Measurements from ENCODE around the gene RFT1.

- TF ChIP-seq TOX (CRISPR knock-in tag; IDR thresholded peaks at IDR 0.05; ENCODE audit: borderline replicate concordance) (no peak), ZFP3 (CRISPR knock-in tag; IDR thresholded peaks at IDR 0.05) (no peak), TCF4 (CRISPR knock-in tag; IDR thresholded peaks at IDR 0.05; ENCODE audit: borderline replicate concordance) (no peak), ZNF8 (CRISPR knock-in tag; IDR thresholded peaks at IDR 0.05) (no peak), BACH2 (CRISPR knock-in tag; IDR thresholded peaks at IDR 0.05; ENCODE audit: borderline replicate concordance) (no peak), ZFP30 (CRISPR knock-in tag; IDR thresholded peaks at IDR 0.05) (no peak)
- TF ChIP-seq, protein P1, sequence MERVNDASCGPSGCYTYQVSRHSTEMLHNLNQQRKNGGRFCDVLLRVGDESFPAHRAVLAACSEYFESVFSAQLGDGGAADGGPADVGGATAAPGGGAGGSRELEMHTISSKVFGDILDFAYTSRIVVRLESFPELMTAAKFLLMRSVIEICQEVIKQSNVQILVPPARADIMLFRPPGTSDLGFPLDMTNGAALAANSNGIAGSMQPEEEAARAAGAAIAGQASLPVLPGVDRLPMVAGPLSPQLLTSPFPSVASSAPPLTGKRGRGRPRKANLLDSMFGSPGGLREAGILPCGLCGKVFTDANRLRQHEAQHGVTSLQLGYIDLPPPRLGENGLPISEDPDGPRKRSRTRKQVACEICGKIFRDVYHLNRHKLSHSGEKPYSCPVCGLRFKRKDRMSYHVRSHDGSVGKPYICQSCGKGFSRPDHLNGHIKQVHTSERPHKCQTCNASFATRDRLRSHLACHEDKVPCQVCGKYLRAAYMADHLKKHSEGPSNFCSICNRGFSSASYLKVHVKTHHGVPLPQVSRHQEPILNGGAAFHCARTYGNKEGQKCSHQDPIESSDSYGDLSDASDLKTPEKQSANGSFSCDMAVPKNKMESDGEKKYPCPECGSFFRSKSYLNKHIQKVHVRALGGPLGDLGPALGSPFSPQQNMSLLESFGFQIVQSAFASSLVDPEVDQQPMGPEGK (CRISPR knock-in tag; IDR thresholded peaks at IDR 0.05; ENCODE audit: borderline replicate concordance): no peak
- TF ChIP-seq, protein P2, sequence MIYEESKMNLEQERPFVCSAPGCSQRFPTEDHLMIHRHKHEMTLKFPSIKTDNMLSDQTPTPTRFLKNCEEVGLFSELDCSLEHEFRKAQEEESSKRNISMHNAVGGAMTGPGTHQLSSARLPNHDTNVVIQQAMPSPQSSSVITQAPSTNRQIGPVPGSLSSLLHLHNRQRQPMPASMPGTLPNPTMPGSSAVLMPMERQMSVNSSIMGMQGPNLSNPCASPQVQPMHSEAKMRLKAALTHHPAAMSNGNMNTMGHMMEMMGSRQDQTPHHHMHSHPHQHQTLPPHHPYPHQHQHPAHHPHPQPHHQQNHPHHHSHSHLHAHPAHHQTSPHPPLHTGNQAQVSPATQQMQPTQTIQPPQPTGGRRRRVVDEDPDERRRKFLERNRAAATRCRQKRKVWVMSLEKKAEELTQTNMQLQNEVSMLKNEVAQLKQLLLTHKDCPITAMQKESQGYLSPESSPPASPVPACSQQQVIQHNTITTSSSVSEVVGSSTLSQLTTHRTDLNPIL (CRISPR knock-in tag; IDR thresholded peaks at IDR 0.05; ENCODE audit: low read depth): no peak
These were observed at the start of gene RFT1 for GRCh38 chr3:53130179-53131061.
